EH (cell line): ENCODE measurements around the gene EXOC3L2.

ENCODE experiments used
- DNase-seq: peaks from one replicate; pipeline ENCODE4 v3.0.0-alpha.2; 2015; ENCODE audit warnings: low read depth

Gene EXOC3L2

GRCh38 chr19:45218911-45219743, 26.1 kb downstream of the EXOC3L2 start:
- DNase-seq: peak; percentile 16

- DNase-seq: no peak
These were observed 26.8 kb downstream of the EXOC3L2 start for GRCh38 chr19:45218426-45218825.

- no peak for DNase-seq
These were observed 27.3 kb downstream of the EXOC3L2 start for GRCh38 chr19:45217957-45218334.

- no peak for DNase-seq
These were observed 27.8 kb downstream of the EXOC3L2 start for GRCh38 chr19:45217193-45217956.

GRCh38 chr19:45216667-45217066, 28.5 kb downstream of the EXOC3L2 start:
- DNase-seq: peak; percentile 67

GRCh38 chr19:45215391-45216191, 29.6 kb downstream of the EXOC3L2 start:
- DNase-seq: no peak

GRCh38 chr19:45213031-45213430, 32.2 kb downstream of the EXOC3L2 start:
- no peak for DNase-seq

- DNase-seq: no peak
These were observed 33.3 kb downstream of the EXOC3L2 start for GRCh38 chr19:45211751-45212381.

GRCh38 chr19:45206328-45206727, 38.9 kb downstream of the EXOC3L2 start:
- DNase-seq: no peak

- DNase-seq: no peak
These were observed 39.4 kb downstream of the EXOC3L2 start for GRCh38 chr19:45205810-45206209.

- DNase-seq: no peak
These were observed 42.6 kb downstream of the EXOC3L2 start for GRCh38 chr19:45202637-45203036.

- DNase-seq: peak; percentile 63
These were observed 44.6 kb downstream of the EXOC3L2 start for GRCh38 chr19:45200568-45200967.

GRCh38 chr19:45195764-45196163, 49.4 kb downstream of the EXOC3L2 start:
- DNase-seq: peak; percentile 54

- DNase-seq: no peak
These were observed 53.8 kb downstream of the EXOC3L2 start for GRCh38 chr19:45191375-45191774.

GRCh38 chr19:45189971-45190370, 55.2 kb downstream of the EXOC3L2 start:
- DNase-seq: no peak

- no peak for DNase-seq
These were observed 57.6 kb downstream of the EXOC3L2 start for GRCh38 chr19:45187421-45188100.

GRCh38 chr19:45186509-45187334, 58.5 kb downstream of the EXOC3L2 start:
- peak; percentile 34 for DNase-seq

GRCh38 chr19:45184115-45184514, 61.1 kb downstream of the EXOC3L2 start:
- no peak for DNase-seq

GRCh38 chr19:45182758-45183157, 62.4 kb downstream of the EXOC3L2 start:
- DNase-seq: no peak

GRCh38 chr19:45180936-45181335, 64.3 kb downstream of the EXOC3L2 start:
- DNase-seq: no peak
